Heart right ventricle (tissue), 16 donors: Measurements from ENCODE around the gene CDK19. TPM values are rescaled to one million over a fixed set of nuclear protein-coding genes. Genes with fewer than 3 reads are reported as not detected.

Experiments
- ATAC-seq, 8 donors: fragments of 200-7000 bp; cut with Tn5 transposase; one replicate each; pipeline ENCODE4 v1.9.1; 2020; ENCODE audit warnings: mild to moderate bottlenecking in 8 of 8, moderate library complexity in 8 of 8, moderate number of reproducible peaks in 1 of 8
- DNase-seq, 2 donors: peaks; one replicate each; pipeline ENCODE4 v3.0.0-alpha.2; 2020
- H3K27ac ChIP-seq, 10 donors: fragments of 200-600 bp; sonication (generic) in 2 of 10; one replicate each; pipeline versions ENCODE4 v1.5.0 to v1.8.0; 2020 to 2022; ENCODE audit warnings: mild to moderate bottlenecking in 3 of 10
- H3K27me3 ChIP-seq, 7 donors: fragments of 200-600 bp; one replicate each; pipeline ENCODE4 v1.8.0; 2021 to 2022; ENCODE audit warnings: mild to moderate bottlenecking in 2 of 7
- H3K36me3 ChIP-seq, 9 donors: fragments of 200-600 bp; sonication (generic) in 1 of 9; one replicate each; pipeline versions ENCODE4 v1.5.0 to v1.8.0; 2020 to 2022; ENCODE audit warnings: mild to moderate bottlenecking in 2 of 9
- H3K4me1 ChIP-seq, 9 donors: fragments of 200-600 bp; sonication (generic) in 1 of 9; one replicate each; pipeline versions ENCODE4 v1.5.0 to v1.8.0; 2020 to 2022; ENCODE audit warnings: mild to moderate bottlenecking in 4 of 9
- H3K4me3 ChIP-seq, 10 donors: fragments of 200-600 bp; sonication (generic) in 2 of 10; one replicate each; pipeline versions ENCODE4 v1.5.0 to v1.8.0; 2020 to 2022; ENCODE audit warnings: mild to moderate bottlenecking in 7 of 10, moderate library complexity in 2 of 10
- H3K9me3 ChIP-seq, 11 donors: fragments of 200-600 bp in 10 of 11; sonication (generic) in 2 of 11; one replicate each; pipeline versions ENCODE4 v1.5.0 to v1.8.0; 2013 to 2022; ENCODE audit warnings: mild to moderate bottlenecking in 2 of 11, control low read depth in 1 of 11, moderate library complexity in 1 of 11
- WGBS, 2 donors: extraction: QIAGEN DNeasy Blood & Tissue Kit; methylation state at CpG; one replicate each; pipeline ENCODE4 v1.1.7; 2013; ENCODE audit warnings: inconsistent platforms in 1 of 2; 5-methylcytosine and 5-hydroxymethylcytosine counted together
- intact Hi-C, 10 donors: fragments of 100-400 bp; cut with DNase I; formaldehyde crosslinking; loops; one replicate each; pipeline versions ENCODE4 v1.11.1 to v1.14.2; 2022
- long read RNA-seq, 3 donors: library from polyadenylated mRNA; unstranded; transcript quantifications; one replicate each; pipeline ENCODE4 v2.0.0, GENCODE V29; 2020 to 2021
- polyA plus RNA-seq, 2 donors: library from polyadenylated mRNA; stranded (reverse); fragments of 200-250 nt; gene quantifications; one replicate each; pipeline ENCODE4 v1.2.3, GENCODE V29; 2013
- total RNA-seq, 10 donors: library from RNA; stranded (reverse); fragmentation: NEBNext Ultra II Directional in 3 of 10; extraction: Animal tissue kit (Norgen Biotek cat#: 25700) in 3 of 10; gene quantifications; one replicate each; pipeline versions ENCODE4 v1.2.1 to v1.2.4, GENCODE V29; 2021 to 2023
- TF ChIP-seq, protein P1 (sequence below), 9 donors: fragments of 200-600 bp; sonication (generic) in 2 of 9; IDR thresholded peaks; one replicate each; pipeline versions ENCODE4 v1.5.0 to v1.8.0; 2021 to 2022; ENCODE audit warnings: antibody characterized with exemption in 9 of 9, mild to moderate bottlenecking in 5 of 9, moderate library complexity in 1 of 9
- donor health status: Arrhythmogenic right ventricular cardiomyopathy.
- donor health status: ischemic (EF 13 %, LVEDD 7.1; RV severe dilation, severe dysfunction).
- donor health status: healthy with polysubstance abuse.
- donor health status: DM: no; HTN: yes; CAD: no.
- donor health status: DM: no; HTN: no; CAD: no.
- donor health status: ischemic (EF 25% LVEDD 6.9; RV normal size, moderate dysfunction).
- donor health status: ischemic (EF 25% LVEDD 5.7; RV mildly dilated, moderate dysfunction).
- donor health status: healthy.
- donor health status: DM: yes; HTN: yes; CAD: no.
- donor health status: Ischemic cardiomyopathy.
- donor health status: ischemic (EF 35%, LVEDD 5.7; RV mildly dilated, moderate dysfunction).
- donor health status: nonischemic (EF 11% LVEDD 7.7; RV severe dilation, severe dysfunction).
- donor health status: DM: yes; HTN: yes; CAD: no.
- donor health status: PGD.
- donor health status: ischemic (EF 29% LVEDD 5.4; RV normal size, mild dysfunction).
- donor health status: nonischemic (EF 23%, LVEDD 6.1; RV moderate dilation, normal function).

CDK19 gene
- total RNA-seq (10 to 100 TPM in 3 of 10 donors, 1 to 10 TPM in 7; 4.6 to 13.0 (median 8.7) TPM), polyA plus RNA-seq (1 to 10 TPM; 3.9 to 4.1 TPM)
- long read RNA-seq, donor 1, partial matches to known transcripts: 1 of 4 reads
- long read RNA-seq, donor 1, other reads (novel, unspliced or antisense): 3 of 4 reads
- long read RNA-seq, donor 2, full-length matches to known transcripts: 1 of 2 reads
- long read RNA-seq, donor 2, partial matches to known transcripts: 0 of 2 reads
- long read RNA-seq, donor 2, other reads (novel, unspliced or antisense): 1 of 2 reads
- long read RNA-seq, donor 3, partial matches to known transcripts: 1 of 3 reads
- long read RNA-seq, donor 3, other reads (novel, unspliced or antisense): 2 of 3 reads

DNA sequence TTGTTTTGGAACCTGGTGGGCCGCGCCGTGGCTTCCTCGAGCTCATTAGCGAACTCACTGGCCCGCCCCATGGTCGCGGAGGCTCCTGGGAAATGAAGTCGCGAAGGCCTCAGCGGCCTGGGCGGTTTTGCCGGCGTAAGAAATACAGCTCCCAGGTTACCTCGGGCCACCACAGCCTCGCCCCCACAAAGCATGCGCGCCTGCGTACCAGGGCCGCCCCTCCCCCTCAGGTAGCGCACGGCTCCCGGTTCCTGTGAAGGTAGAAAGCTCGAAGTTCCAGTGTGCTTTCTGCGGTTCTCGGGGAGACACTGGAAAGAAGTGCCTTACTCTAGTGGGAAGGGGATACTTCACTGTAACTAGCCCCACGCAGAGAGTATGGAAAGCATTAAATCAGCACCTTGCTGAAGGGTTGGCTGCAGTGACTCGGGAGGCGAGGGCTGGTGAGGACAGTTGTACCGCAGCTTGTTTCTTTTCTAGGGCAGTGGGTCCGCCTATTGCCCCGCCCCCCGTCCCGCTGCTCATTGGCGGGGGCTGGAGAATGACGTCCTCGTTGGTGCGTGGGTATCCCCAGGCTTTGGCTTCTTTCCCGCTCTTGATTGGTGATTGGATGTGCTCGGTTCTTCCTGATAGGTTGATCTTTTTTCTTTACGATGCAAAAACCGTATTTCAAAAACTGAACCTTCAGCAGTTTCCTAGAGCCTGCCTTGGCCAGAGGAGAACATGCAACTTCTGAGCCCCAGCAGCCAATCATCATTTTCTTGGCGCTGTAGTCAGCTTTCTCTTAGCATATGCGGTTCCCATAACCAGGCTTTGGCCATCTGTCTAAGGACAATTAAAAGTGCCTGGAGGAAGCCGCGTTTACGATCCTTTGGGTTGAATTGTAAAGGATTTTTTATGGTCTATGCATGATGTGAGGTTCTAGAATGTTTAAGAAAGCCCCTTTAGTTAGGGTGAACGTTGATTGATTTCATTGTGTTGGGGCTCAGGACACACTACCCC lies at the start of gene CDK19:
Gene CDK19, minus strand, starts transcription at position 59 of the 999 bp plus-strand sequence. CDS start 333 bp downstream, outside the sequence.
- WGBS, 2 donors: 1% methylated on average over 48 of the region's 48 CpGs
- TF ChIP-seq, protein P1, sequence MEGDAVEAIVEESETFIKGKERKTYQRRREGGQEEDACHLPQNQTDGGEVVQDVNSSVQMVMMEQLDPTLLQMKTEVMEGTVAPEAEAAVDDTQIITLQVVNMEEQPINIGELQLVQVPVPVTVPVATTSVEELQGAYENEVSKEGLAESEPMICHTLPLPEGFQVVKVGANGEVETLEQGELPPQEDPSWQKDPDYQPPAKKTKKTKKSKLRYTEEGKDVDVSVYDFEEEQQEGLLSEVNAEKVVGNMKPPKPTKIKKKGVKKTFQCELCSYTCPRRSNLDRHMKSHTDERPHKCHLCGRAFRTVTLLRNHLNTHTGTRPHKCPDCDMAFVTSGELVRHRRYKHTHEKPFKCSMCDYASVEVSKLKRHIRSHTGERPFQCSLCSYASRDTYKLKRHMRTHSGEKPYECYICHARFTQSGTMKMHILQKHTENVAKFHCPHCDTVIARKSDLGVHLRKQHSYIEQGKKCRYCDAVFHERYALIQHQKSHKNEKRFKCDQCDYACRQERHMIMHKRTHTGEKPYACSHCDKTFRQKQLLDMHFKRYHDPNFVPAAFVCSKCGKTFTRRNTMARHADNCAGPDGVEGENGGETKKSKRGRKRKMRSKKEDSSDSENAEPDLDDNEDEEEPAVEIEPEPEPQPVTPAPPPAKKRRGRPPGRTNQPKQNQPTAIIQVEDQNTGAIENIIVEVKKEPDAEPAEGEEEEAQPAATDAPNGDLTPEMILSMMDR (IDR thresholded peaks at IDR 0.05): no peak

DNA sequence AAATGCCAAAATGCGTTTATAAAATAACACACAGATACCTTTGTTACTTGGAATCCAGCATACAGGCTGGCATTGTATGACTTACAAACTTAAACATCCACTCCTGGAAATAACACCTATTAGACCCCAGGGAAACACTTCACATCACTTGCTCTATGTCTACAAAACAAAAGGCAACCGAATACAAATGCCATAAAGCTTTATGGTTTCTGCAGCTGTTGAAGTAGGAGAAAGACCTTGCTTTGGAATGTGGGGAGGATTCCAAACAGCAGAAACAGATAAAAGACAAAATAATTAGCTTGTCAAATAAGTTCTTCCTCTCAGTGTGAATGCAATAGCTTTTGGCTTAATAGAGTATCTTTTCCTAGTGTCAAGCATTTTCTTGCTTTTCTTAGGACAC lies 49.6 kb upstream of the CDK19 start:
- intact Hi-C loops: no loop called here
- DNase-seq: no peak
- ATAC-seq: no peak
- no peaks in the 10 kb centered on the region for H3K9me3 ChIP-seq
- no peaks in the 10 kb centered on the region for H3K27me3 ChIP-seq
- no peak overlapping the region for H3K4me3 ChIP-seq
- peaks cover 0 to 21% (median 0%) of the 10 kb centered on the region in 9 donors for H3K4me1 ChIP-seq
- whole genome bisulfite sequencing, 2 donors: 43 to 62% methylated on average over 2 of the region's 2 CpGs
- no peak overlapping the region for H3K27ac ChIP-seq
- TF ChIP-seq, protein P1 (IDR thresholded peaks at IDR 0.05): no peak
- H3K36me3 ChIP-seq: no peaks in the 10 kb centered on the region

More for the DNA sequence above, at the start of gene CDK19:
- ATAC-seq (peak; percentile 96 to 99 (median 98)), DNase-seq (peak; percentile 97 to 98)
- H3K27me3 ChIP-seq: no peaks in the 10 kb centered on the region
- H3K27ac ChIP-seq: peak within 1 kb of the TSS; percentile 87 to 96 (median 94)
- no peaks in the 10 kb centered on the region for H3K36me3 ChIP-seq
- peak within 1 kb of the TSS; percentile 70 to 97 (median 88) for H3K4me3 ChIP-seq
- H3K4me1 ChIP-seq: peaks cover 0 to 48% (median 16%) of the 10 kb centered on the region in 9 donors
- H3K9me3 ChIP-seq: no peaks in the 10 kb centered on the region
- intact Hi-C loops: loop anchor here in 8 of 10 donors (1.0 to 10.0 kb wide), 9 partner anchors 59 to 281 kb away; partner anchors contain the start of genes AMD1 (in 8 of the 8) and GTF3C6 (in 5 of the 8)

DNA sequence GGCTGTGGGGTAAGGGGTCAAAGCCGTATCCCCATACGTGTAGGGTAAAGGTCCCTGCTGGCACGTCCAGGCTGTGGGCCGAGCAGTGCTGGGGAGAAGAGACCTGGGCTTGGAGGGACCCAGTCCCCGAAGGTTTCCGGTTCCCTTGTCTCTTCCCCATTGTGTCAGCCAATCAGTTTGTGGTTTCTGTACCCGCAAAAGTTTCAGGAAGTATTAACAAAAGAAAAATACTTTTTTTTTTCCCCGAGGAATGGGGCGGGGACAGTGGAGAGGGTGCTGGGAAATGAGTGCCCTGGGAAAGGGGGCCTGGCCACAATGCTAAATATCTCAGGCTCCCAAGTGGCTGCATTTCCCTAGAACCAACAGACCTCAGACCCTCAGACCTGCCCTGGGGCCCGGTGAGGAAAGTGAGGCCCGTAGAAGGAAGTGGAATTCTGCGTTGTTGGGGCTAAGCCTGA lies 44.1 kb upstream of the CDK19 start:
- intact Hi-C loops: no loop called here
- H3K4me1 ChIP-seq: peaks cover 0 to 6% (median 0%) of the 10 kb centered on the region in 9 donors
- no peaks in the 10 kb centered on the region for H3K36me3 ChIP-seq
- TF ChIP-seq, protein P1 (IDR thresholded peaks at IDR 0.05): no peak
- DNase-seq (peak in 1 of 2 donors; percentile 22), ATAC-seq (peak in 3 of 8 donors; percentile 33 to 48 (median 44))
- peak overlapping the region in 1 of 10 donors; percentile 86 for H3K27ac ChIP-seq
- 84% methylated on average over 12 of the region's 12 CpGs for WGBS, 2 donors
- no peaks in the 10 kb centered on the region for H3K27me3 ChIP-seq
- no peaks in the 10 kb centered on the region for H3K9me3 ChIP-seq
- H3K4me3 ChIP-seq: peak overlapping the region in 1 of 10 donors; percentile 36
